ENCODE data around the gene RPLP1.

The RPLP1 gene

DNA sequence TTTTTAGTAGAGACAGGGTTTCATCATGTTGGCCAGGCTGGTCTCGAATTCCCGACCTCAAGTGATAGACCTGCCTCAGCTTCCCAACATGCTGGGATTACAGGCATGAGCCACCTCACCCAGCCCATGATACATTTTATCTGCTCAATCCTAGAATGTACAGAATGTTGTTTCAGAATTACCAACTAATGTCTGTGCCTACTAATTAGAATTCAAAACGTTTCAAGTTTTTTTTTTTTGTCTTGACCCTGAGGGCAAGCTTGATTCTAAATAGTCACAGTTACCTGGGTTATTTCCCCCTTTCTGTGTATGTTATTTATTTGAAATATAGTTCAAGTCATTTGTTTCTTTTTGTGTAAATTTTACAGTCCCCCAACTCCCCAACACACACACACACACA is 43.8 kb upstream of the RPLP1 start:
- H3K4me3 ChIP-seq (ENCODE audit: low read depth, low read length) = no peak overlapping the region
- TF ChIP-seq, protein P1, sequence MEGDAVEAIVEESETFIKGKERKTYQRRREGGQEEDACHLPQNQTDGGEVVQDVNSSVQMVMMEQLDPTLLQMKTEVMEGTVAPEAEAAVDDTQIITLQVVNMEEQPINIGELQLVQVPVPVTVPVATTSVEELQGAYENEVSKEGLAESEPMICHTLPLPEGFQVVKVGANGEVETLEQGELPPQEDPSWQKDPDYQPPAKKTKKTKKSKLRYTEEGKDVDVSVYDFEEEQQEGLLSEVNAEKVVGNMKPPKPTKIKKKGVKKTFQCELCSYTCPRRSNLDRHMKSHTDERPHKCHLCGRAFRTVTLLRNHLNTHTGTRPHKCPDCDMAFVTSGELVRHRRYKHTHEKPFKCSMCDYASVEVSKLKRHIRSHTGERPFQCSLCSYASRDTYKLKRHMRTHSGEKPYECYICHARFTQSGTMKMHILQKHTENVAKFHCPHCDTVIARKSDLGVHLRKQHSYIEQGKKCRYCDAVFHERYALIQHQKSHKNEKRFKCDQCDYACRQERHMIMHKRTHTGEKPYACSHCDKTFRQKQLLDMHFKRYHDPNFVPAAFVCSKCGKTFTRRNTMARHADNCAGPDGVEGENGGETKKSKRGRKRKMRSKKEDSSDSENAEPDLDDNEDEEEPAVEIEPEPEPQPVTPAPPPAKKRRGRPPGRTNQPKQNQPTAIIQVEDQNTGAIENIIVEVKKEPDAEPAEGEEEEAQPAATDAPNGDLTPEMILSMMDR (IDR thresholded peaks at IDR 0.05) = no peak
- no peak overlapping the region for H3K4me2 ChIP-seq (ENCODE audit: low read length)
- H3K79me2 ChIP-seq = no peaks in the 10 kb centered on the region
- no peaks in the 10 kb centered on the region for H3K27me3 ChIP-seq (ENCODE audit: control insufficient read depth, insufficient read depth, low read length)
- H3K9ac ChIP-seq = no peak overlapping the region
- no peak overlapping the region for H2AFZ ChIP-seq
- no peaks in the 10 kb centered on the region for H3K36me3 ChIP-seq (ENCODE audit: control insufficient read depth, insufficient read depth, low read length)
- no peaks in the 10 kb centered on the region for H3K9me3 ChIP-seq (ENCODE audit: control insufficient read depth, low read length)
- H3K27ac ChIP-seq = no peak overlapping the region
- H3K4me1 ChIP-seq = peaks cover 4% of the 10 kb centered on the region

GRCh38 chr15:69410248-69410874 is 42.3 kb upstream of the RPLP1 start:
- Histone ChIP-seq H3K4me2 (ENCODE audit: low read length) (no peak overlapping the region), H3K79me2 (no peaks in the 10 kb centered on the region), H3K9ac (no peak overlapping the region), H3K4me1 (peaks cover 4% of the 10 kb centered on the region), H3K4me3 (ENCODE audit: low read depth, low read length) (no peak overlapping the region), H3K27me3 (ENCODE audit: control insufficient read depth, insufficient read depth, low read length) (no peaks in the 10 kb centered on the region), H3K27ac (no peak overlapping the region), H3K9me3 (ENCODE audit: control insufficient read depth, low read length) (no peaks in the 10 kb centered on the region), H2AFZ (no peak overlapping the region), H3K36me3 (ENCODE audit: control insufficient read depth, insufficient read depth, low read length) (no peaks in the 10 kb centered on the region)
- TF ChIP-seq, protein P1 (IDR thresholded peaks at IDR 0.05) = peak; percentile 16

DNA sequence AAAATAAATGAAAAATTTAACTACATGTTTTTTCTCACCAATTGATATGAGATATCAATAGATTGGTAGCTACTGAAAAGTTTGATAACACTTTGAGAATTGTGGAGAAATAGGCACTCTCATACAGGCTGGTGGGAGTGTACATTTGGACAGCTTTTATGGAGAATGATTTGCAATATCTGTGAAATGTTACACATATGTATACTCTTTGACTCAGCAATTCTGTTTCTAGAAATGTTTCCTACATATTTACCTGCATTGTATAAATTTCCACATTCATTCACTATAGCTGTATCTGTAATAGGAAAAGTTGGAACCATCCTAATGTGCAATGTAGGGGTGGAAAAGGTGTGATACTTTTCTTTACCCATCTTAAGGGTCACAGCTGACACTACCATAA is 40.3 kb upstream of the RPLP1 start:
- TF ChIP-seq, protein P1 (IDR thresholded peaks at IDR 0.05) = no peak
- no peaks in the 10 kb centered on the region for H3K9me3 ChIP-seq (ENCODE audit: control insufficient read depth, low read length)
- H2AFZ ChIP-seq = no peak overlapping the region
- H3K36me3 ChIP-seq (ENCODE audit: control insufficient read depth, insufficient read depth, low read length) = no peaks in the 10 kb centered on the region
- H3K27me3 ChIP-seq (ENCODE audit: control insufficient read depth, insufficient read depth, low read length) = no peaks in the 10 kb centered on the region
- no peak overlapping the region for H3K9ac ChIP-seq
- H3K4me1 ChIP-seq = peaks cover 4% of the 10 kb centered on the region
- no peak overlapping the region for H3K27ac ChIP-seq
- H3K79me2 ChIP-seq = no peaks in the 10 kb centered on the region
- H3K4me2 ChIP-seq (ENCODE audit: low read length) = no peak overlapping the region
- no peak overlapping the region for H3K4me3 ChIP-seq (ENCODE audit: low read depth, low read length)

DNA sequence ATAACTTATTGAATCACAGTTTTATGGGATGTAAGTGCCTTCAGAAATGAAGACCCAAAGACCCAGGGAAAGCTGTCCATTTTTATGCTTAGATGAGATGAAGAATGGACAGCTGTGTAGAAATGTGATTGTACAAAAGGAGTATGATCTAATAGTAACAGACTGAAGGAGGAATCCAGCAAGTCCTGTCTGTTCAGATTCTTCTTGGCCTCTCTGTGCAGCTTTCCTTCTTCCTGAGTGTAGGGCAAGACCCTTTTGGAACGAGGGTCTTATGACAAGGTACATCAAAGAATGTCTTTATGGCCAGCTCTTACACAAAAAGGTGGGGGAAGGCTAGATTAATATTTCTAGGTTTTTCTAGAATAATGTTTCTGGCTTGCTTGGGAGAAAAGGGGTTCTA is 39.9 kb upstream of the RPLP1 start:
- Histone ChIP-seq H3K79me2 (no peaks in the 10 kb centered on the region), H3K36me3 (ENCODE audit: control insufficient read depth, insufficient read depth, low read length) (no peaks in the 10 kb centered on the region), H3K4me3 (ENCODE audit: low read depth, low read length) (no peak overlapping the region), H3K9me3 (ENCODE audit: control insufficient read depth, low read length) (no peaks in the 10 kb centered on the region), H3K4me2 (ENCODE audit: low read length) (no peak overlapping the region), H3K4me1 (peaks cover 2% of the 10 kb centered on the region), H3K9ac (no peak overlapping the region), H3K27me3 (ENCODE audit: control insufficient read depth, insufficient read depth, low read length) (no peaks in the 10 kb centered on the region), H2AFZ (no peak overlapping the region), H3K27ac (no peak overlapping the region)
- TF ChIP-seq, protein P1 (IDR thresholded peaks at IDR 0.05) = no peak
